Activated naive CD4-positive, alpha-beta T cell treated with anti-CD3 and anti-CD28 coated beads, Interleukin-2, amount 50 U/mL, for 24 hours (primary cell): ENCODE data around the gene LCP2.

Experiments
- H3K27ac Mint-ChIP-seq: one replicate; pipeline ENCODE4 v1.8.0; 2021; ENCODE audit warnings: mild to moderate bottlenecking, mixed read lengths
- H3K27me3 Mint-ChIP-seq: one replicate; pipeline ENCODE4 v1.8.0; 2021; ENCODE audit warnings: mixed read lengths
- H3K36me3 Mint-ChIP-seq: one replicate; pipeline ENCODE4 v1.8.0; 2021; ENCODE audit warnings: mixed read lengths
- H3K4me1 Mint-ChIP-seq: one replicate; pipeline ENCODE4 v1.8.0; 2021; ENCODE audit warnings: mixed read lengths
- H3K4me3 Mint-ChIP-seq: one replicate; pipeline ENCODE4 v1.8.0; 2021; ENCODE audit warnings: mild to moderate bottlenecking, mixed read lengths
- H3K9me3 Mint-ChIP-seq: one replicate; pipeline ENCODE4 v1.8.0; 2021; ENCODE audit warnings: mixed read lengths

The LCP2 gene

GRCh38 chr5:170211575-170212334 is 85.8 kb downstream of the LCP2 start:
- H3K4me1 Mint-ChIP-seq: no peaks in the 10 kb centered on the region
- H3K27me3 Mint-ChIP-seq: peaks cover 4% of the 10 kb centered on the region
- H3K36me3 Mint-ChIP-seq: peaks cover 1% of the 10 kb centered on the region
- H3K9me3 Mint-ChIP-seq: peaks cover 5% of the 10 kb centered on the region
- H3K4me3 Mint-ChIP-seq: no peak overlapping the region
- H3K27ac Mint-ChIP-seq: no peak overlapping the region

GRCh38 chr5:170206958-170207357 is 90.6 kb downstream of the LCP2 start:
- Mint-ChIP-seq H3K9me3 (peaks cover 5% of the 10 kb centered on the region), H3K27me3 (peaks cover 4% of the 10 kb centered on the region), H3K27ac (no peak overlapping the region), H3K36me3 (peaks cover 1% of the 10 kb centered on the region), H3K4me1 (no peaks in the 10 kb centered on the region), H3K4me3 (no peak overlapping the region)

- H3K27me3 Mint-ChIP-seq: peaks cover 4% of the 10 kb centered on the region
- no peaks in the 10 kb centered on the region for H3K4me1 Mint-ChIP-seq
- H3K4me3 Mint-ChIP-seq: no peak overlapping the region
- H3K36me3 Mint-ChIP-seq: peaks cover 1% of the 10 kb centered on the region
- H3K9me3 Mint-ChIP-seq: peaks cover 5% of the 10 kb centered on the region
- H3K27ac Mint-ChIP-seq: no peak overlapping the region
These were observed 91.4 kb downstream of the LCP2 start for GRCh38 chr5:170206216-170206615.

GRCh38 chr5:170204202-170204601 is 93.4 kb downstream of the LCP2 start:
- Mint-ChIP-seq H3K27me3 (no peaks in the 10 kb centered on the region), H3K9me3 (no peaks in the 10 kb centered on the region), H3K4me3 (no peak overlapping the region), H3K4me1 (no peaks in the 10 kb centered on the region), H3K27ac (no peak overlapping the region), H3K36me3 (no peaks in the 10 kb centered on the region)

- Mint-ChIP-seq H3K36me3 (no peaks in the 10 kb centered on the region), H3K27ac (no peak overlapping the region), H3K9me3 (no peaks in the 10 kb centered on the region), H3K4me3 (no peak overlapping the region), H3K4me1 (no peaks in the 10 kb centered on the region), H3K27me3 (no peaks in the 10 kb centered on the region)
These were observed 95.5 kb downstream of the LCP2 start for GRCh38 chr5:170202117-170202516.

GRCh38 chr5:170201311-170201710 is 96.3 kb downstream of the LCP2 start:
- no peaks in the 10 kb centered on the region for H3K4me1 Mint-ChIP-seq

GRCh38 chr5:170200876-170201275 is 96.7 kb downstream of the LCP2 start:
- Mint-ChIP-seq H3K4me3 (no peak overlapping the region), H3K27ac (no peak overlapping the region), H3K9me3 (no peaks in the 10 kb centered on the region), H3K27me3 (no peaks in the 10 kb centered on the region), H3K4me1 (no peaks in the 10 kb centered on the region), H3K36me3 (no peaks in the 10 kb centered on the region)

More at GRCh38 chr5:170201311-170201710, 96.3 kb downstream of the LCP2 start:
- Mint-ChIP-seq H3K36me3 (no peaks in the 10 kb centered on the region), H3K9me3 (no peaks in the 10 kb centered on the region), H3K27ac (no peak overlapping the region), H3K4me3 (no peak overlapping the region), H3K27me3 (no peaks in the 10 kb centered on the region)
